ENCODE results near the gene ADRA1B.

GRCh38 chr5:159903131-159903530 is 13.2 kb upstream of the ADRA1B start:
- TF ChIP-seq GATA2 (IDR thresholded peaks at IDR 0.05; ENCODE audit: insufficient read depth, insufficient read length, low read depth, low read length) (no peak), CTCF (IDR thresholded peaks at IDR 0.05; ENCODE audit: extremely low read depth in 1 of 2, insufficient read depth in 1 of 2, low read depth in 1 of 2, low read length in 2 of 2) (no peak), POLR2A (IDR thresholded peaks at IDR 0.05; ENCODE audit: low read depth, low read length) (no peak), MAX (IDR thresholded peaks at IDR 0.05; ENCODE audit: insufficient read depth, insufficient read length) (no peak), MYC (IDR thresholded peaks at IDR 0.05; ENCODE audit: low read depth, low read length) (no peak), POLR2AphosphoS5 (IDR thresholded peaks at IDR 0.05; ENCODE audit: insufficient read depth, low read depth, low read length) (no peak)
